ENCODE results near the gene FOXP1. TPM values are rescaled to one million over a fixed set of nuclear protein-coding genes. Genes with fewer than 3 reads are reported as not detected.

Gene FOXP1
- total and polyA plus RNA-seq, 2 of the 13 experiments (the other 11 are each of a cell fraction or from before 2014, with no cell fraction given): 40.4 to 59.0 TPM

DNA sequence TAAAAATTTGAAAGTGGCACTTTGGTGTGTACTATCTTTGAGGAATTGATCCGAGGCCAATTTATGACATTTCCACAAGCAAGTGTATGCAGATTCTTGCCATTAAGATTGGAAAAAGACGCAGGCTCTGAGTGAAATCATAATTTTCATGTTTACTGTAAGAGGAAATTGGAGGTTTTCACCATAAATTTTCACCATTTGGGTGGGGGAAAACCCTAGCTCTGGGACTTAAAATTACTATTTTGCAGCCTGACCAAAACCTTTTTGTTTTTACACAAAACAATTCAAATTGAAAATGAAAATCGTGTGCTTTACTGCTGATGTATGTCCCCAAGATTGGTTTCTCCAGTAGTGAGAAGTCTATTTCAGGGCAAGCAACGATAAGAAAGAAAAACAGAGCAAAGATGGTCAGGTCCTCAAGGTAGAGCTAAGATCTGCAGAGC lies 282.6 kb downstream of the FOXP1 start:
- Histone ChIP-seq H3K36me3 (replicated peaks in 1 of 2; ENCODE audit: control insufficient read depth in 1 of 2, insufficient read depth in 2 of 2, low read length in 2 of 2) (peaks cover 5 to 12% of the 10 kb centered on the region in 2 experiments; a peak in 3 of 5 replicates), H3K4me1 (ENCODE audit: insufficient read depth, low read length) (peaks cover 40% of the 10 kb centered on the region), H3K79me2 (ENCODE audit: insufficient read depth, low read length) (peaks cover 33% of the 10 kb centered on the region), H3K27me3 (ENCODE audit: control insufficient read depth in 1 of 2, insufficient read depth in 2 of 2, low read length in 2 of 2) (no peaks in the 10 kb centered on the region), H3K4me2 (ENCODE audit: low read depth, low read length) (no peak overlapping the region), H4K20me1 (ENCODE audit: insufficient read depth, low read length) (no peaks in the 10 kb centered on the region), H3K9me3 (ENCODE audit: low read length) (no peaks in the 10 kb centered on the region), H2AFZ (ENCODE audit: low read length) (no peak overlapping the region), H3K4me3 (replicated peaks in 1 of 3; ENCODE audit: insufficient read depth in 1 of 3, low read depth in 2 of 3, low read length in 3 of 3) (no peak overlapping the region), H3K9ac (ENCODE audit: insufficient read depth, low read depth, low read length) (no peak overlapping the region), H3K27ac (ENCODE audit: extremely low read length, insufficient read depth, low read length) (no peak overlapping the region)
- no peak for ATAC-seq
- no peak for DNase-seq (ENCODE audit: low spot score)
- 94% methylated on average over 4 of the region's 4 CpGs for WGBS (ENCODE audit: low lambda C conversion rate)
- TF ChIP-seq U2AF1 (optimal IDR thresholded peaks at IDR 0.05; ENCODE audit: low read depth, low read length): no peak
- no peak for TF ChIP-seq HIVEP1 (CRISPR knock-in tag; IDR thresholded peaks at IDR 0.05)
- no peak for TF ChIP-seq ZNF17 (CRISPR knock-in tag; IDR thresholded peaks at IDR 0.05)
- TF ChIP-seq, protein P1, sequence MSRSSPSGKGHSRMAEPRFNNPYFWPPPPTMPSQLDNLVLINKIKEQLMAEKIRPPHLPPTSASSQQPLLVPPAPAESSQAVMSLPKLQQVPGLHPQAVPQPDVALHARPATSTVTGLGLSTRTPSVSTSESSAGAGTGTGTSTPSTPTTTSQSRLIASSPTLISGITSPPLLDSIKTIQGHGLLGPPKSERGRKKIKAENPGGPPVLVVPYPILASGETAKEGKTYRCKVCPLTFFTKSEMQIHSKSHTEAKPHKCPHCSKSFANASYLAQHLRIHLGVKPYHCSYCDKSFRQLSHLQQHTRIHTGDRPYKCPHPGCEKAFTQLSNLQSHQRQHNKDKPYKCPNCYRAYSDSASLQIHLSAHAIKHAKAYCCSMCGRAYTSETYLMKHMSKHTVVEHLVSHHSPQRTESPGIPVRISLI (CRISPR knock-in tag; IDR thresholded peaks at IDR 0.05; ENCODE audit: borderline replicate concordance): no peak
- TF ChIP-seq, protein P2, sequence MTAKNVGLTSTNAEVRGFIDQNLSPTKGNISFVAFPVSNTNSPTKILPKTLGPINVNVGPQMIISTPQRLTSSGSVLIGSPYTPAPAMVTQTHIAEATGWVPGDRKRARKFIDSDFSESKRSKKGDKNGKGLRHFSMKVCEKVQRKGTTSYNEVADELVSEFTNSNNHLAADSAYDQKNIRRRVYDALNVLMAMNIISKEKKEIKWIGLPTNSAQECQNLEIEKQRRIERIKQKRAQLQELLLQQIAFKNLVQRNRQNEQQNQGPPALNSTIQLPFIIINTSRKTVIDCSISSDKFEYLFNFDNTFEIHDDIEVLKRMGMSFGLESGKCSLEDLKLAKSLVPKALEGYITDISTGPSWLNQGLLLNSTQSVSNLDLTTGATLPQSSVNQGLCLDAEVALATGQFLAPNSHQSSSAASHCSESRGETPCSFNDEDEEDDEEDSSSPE (CRISPR knock-in tag; IDR thresholded peaks at IDR 0.05): no peak
- no peak for TF ChIP-seq CBX2 (IDR thresholded peaks at IDR 0.05; ENCODE audit: low read depth, low read length)
- no peak for TF ChIP-seq CBX2 (CRISPR knock-in tag; IDR thresholded peaks at IDR 0.05; ENCODE audit: low read depth)
- no peak for TF ChIP-seq ISX (CRISPR knock-in tag; conservative IDR thresholded peaks at IDR 0.05)
- TF ChIP-seq NFRKB (IDR thresholded peaks at IDR 0.05): no peak
- no peak for TF ChIP-seq FOXA3 (CRISPR knock-in tag; IDR thresholded peaks at IDR 0.05)
- TF ChIP-seq GATAD1 (CRISPR knock-in tag; IDR thresholded peaks at IDR 0.05): no peak
- TF ChIP-seq ZSCAN21 (CRISPR knock-in tag; IDR thresholded peaks at IDR 0.05; ENCODE audit: borderline replicate concordance): no peak
- no peak for TF ChIP-seq HNRNPL (IDR thresholded peaks at IDR 0.05; ENCODE audit: low read depth, low read length)
- TF ChIP-seq, protein P3, sequence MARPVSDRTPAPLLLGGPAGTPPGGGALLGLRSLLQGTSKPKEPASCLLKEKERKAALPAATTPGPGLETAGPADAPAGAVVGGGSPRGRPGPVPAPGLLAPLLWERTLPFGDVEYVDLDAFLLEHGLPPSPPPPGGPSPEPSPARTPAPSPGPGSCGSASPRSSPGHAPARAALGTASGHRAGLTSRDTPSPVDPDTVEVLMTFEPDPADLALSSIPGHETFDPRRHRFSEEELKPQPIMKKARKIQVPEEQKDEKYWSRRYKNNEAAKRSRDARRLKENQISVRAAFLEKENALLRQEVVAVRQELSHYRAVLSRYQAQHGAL (CRISPR knock-in tag; IDR thresholded peaks at IDR 0.05; ENCODE audit: not compliant biosample characterization): no peak
- TF ChIP-seq FOSL2 (CRISPR knock-in tag; IDR thresholded peaks at IDR 0.05): no peak
- TF ChIP-seq PITX1 (CRISPR knock-in tag; IDR thresholded peaks at IDR 0.05): no peak
- intact Hi-C loops (cut with micrococcal nuclease; ENCODE audit: unreplicated experiment): loop anchor here (5.0 kb wide), 2 partner anchors 44 to 234 kb away; no protein-coding TSS in a partner anchor
- BruUV-seq (replicated peaks): no TSS peak
- FAIRE-seq: no peak
- in situ Hi-C loops (cut with HindIII; ENCODE audit: extremely low pct_ligation_motif_present, low pct_unique_long_range_greater_than_20kb): no loop called here
- ChIA-PET CTCF (ENCODE audit: low intra/inter-chr PET ratio, low total read pairs) (no interaction called here), POLR2A (interaction anchor here (1.2 kb wide), 1 partner anchor 53 kb away, joined by 4 read pairs; no protein-coding TSS in a partner anchor)
